HepG2 (cell line): ENCODE data around the gene MTA2. TPM values are rescaled to one million over a fixed set of nuclear protein-coding genes. Genes with fewer than 3 reads are reported as not detected.

Experiments used
- BORCS8-MEF2B ChIP-seq: sonication (generic); formaldehyde crosslinking; IDR thresholded peaks from 2 replicates; pipeline ENCODE4 v1.8.0; 2022; ENCODE audit warnings: mild to moderate bottlenecking, missing genetic modification reagents
- CBX5 ChIP-seq: sonication (generic); formaldehyde crosslinking; IDR thresholded peaks from 2 replicates; pipeline ENCODE4 v1.4.0; 2020; ENCODE audit warnings: missing genetic modification reagents, borderline replicate concordance
- FOXO1 ChIP-seq: sonication (generic); formaldehyde crosslinking; IDR thresholded peaks from 2 replicates; pipeline ENCODE4 v1.4.0; 2020; ENCODE audit warnings: missing genetic modification reagents
- HOXA5 ChIP-seq: sonication (generic); formaldehyde crosslinking; IDR thresholded peaks from 2 replicates; pipeline ENCODE4 v1.4.0; 2020; ENCODE audit warnings: missing genetic modification reagents
- IRF2 ChIP-seq: IDR thresholded peaks from 2 replicates; pipeline ENCODE4 v1.6.1; 2018; ENCODE audit warnings: missing genetic modification reagents, missing compliant biosample characterization
- ISX ChIP-seq: sonication (generic); formaldehyde crosslinking; conservative IDR thresholded peaks from 2 replicates; pipeline ENCODE4 v1.5.0; 2020; ENCODE audit warnings: missing genetic modification reagents
- MAF1 ChIP-seq: sonication (generic); formaldehyde crosslinking; IDR thresholded peaks from 2 replicates; pipeline ENCODE4 v1.5.0; 2020; ENCODE audit warnings: missing genetic modification reagents, borderline replicate concordance
- MYNN ChIP-seq: sonication (generic); formaldehyde crosslinking; IDR thresholded peaks from 2 replicates; pipeline ENCODE4 v1.4.0; 2020; ENCODE audit warnings: mild to moderate bottlenecking, low read depth, missing genetic modification reagents
- RCOR2 ChIP-seq: IDR thresholded peaks from 2 replicates; pipeline ENCODE4 v1.6.1; 2016; ENCODE audit warnings: missing biosample characterization, missing genetic modification reagents
- SMARCE1 ChIP-seq: fragments of 450-650 bp; IDR thresholded peaks from 2 replicates; pipeline ENCODE4 v1.6.1; 2017; ENCODE audit warnings: borderline replicate concordance
- TRIM24 ChIP-seq: sonication (generic); formaldehyde crosslinking; IDR thresholded peaks from 2 replicates; pipeline ENCODE4 v1.8.0; 2022; ENCODE audit warnings: mild to moderate bottlenecking, missing genetic modification reagents
- U2AF2 ChIP-seq: fragments of 200-400 bp; formaldehyde crosslinking; IDR thresholded peaks from 2 replicates; pipeline ENCODE4 v1.6.1; 2017; ENCODE audit warnings: low read depth, mild to moderate bottlenecking, low read length
- XBP1 ChIP-seq: sonication (generic); formaldehyde crosslinking; IDR thresholded peaks from 2 replicates; pipeline ENCODE4 v1.5.0; 2020; ENCODE audit warnings: missing genetic modification reagents
- ZBTB3 ChIP-seq: sonication (generic); formaldehyde crosslinking; IDR thresholded peaks from 2 replicates; pipeline ENCODE4 v1.4.0; 2020; ENCODE audit warnings: low read depth, mild to moderate bottlenecking, moderate library complexity, missing genetic modification reagents, borderline replicate concordance
- ZFP37 ChIP-seq: sonication (generic); formaldehyde crosslinking; IDR thresholded peaks from 2 replicates; pipeline ENCODE4 v1.4.0; 2020; ENCODE audit warnings: missing genetic modification reagents, borderline replicate concordance
- ZFP41 ChIP-seq: sonication (generic); formaldehyde crosslinking; IDR thresholded peaks from 2 replicates; pipeline ENCODE4 v1.4.0; 2020; ENCODE audit warnings: mild to moderate bottlenecking, missing genetic modification reagents, borderline replicate concordance
- ZNF143 ChIP-seq: sonication (generic); formaldehyde crosslinking; IDR thresholded peaks from 2 replicates; pipeline ENCODE4 v1.4.0; 2020; ENCODE audit warnings: missing genetic modification reagents
- ZNF720 ChIP-seq: sonication (generic); formaldehyde crosslinking; IDR thresholded peaks from 2 replicates; pipeline ENCODE4 v1.4.0; 2020; ENCODE audit warnings: missing genetic modification reagents
- ZNF780A ChIP-seq: sonication (generic); formaldehyde crosslinking; IDR thresholded peaks from 2 replicates; pipeline ENCODE4 v1.8.0; 2022; ENCODE audit warnings: mild to moderate bottlenecking, missing genetic modification reagents, moderate library complexity
- ZNF792 ChIP-seq: IDR thresholded peaks from 2 replicates; pipeline ENCODE4 v1.6.1; 2016
- ZNF850 ChIP-seq: sonication (generic); formaldehyde crosslinking; conservative IDR thresholded peaks from 2 replicates; pipeline ENCODE4 v1.9.0; 2021; ENCODE audit warnings: mild to moderate bottlenecking, missing genetic modification reagents
- ZNF891 ChIP-seq: sonication (generic); formaldehyde crosslinking; IDR thresholded peaks from 2 replicates; pipeline ENCODE4 v1.5.0; 2020; ENCODE audit warnings: mild to moderate bottlenecking, missing genetic modification reagents
- ZSCAN21 ChIP-seq: sonication (generic); formaldehyde crosslinking; IDR thresholded peaks from 2 replicates; pipeline ENCODE4 v1.8.0; 2022; ENCODE audit warnings: mild to moderate bottlenecking, missing genetic modification reagents, moderate library complexity, borderline replicate concordance
- ZZZ3 ChIP-seq: sonication (generic); formaldehyde crosslinking; IDR thresholded peaks from 2 replicates; pipeline ENCODE4 v1.4.0; 2020; ENCODE audit warnings: missing genetic modification reagents, mild to moderate bottlenecking, borderline replicate concordance
- polyA plus RNA-seq, 8 experiments: library from polyadenylated mRNA; depleted of rRNA in 3 of 8; stranded (reverse) in 7 of 8; unstranded in 1 of 8; fragments of >200 nt; fragmentation: Illumina TruSeq in 4 of 8; extraction: Trizol in 4 of 8; gene quantifications; 2 replicates each; pipeline versions ENCODE4 v1.2.1 to v1.2.3, GENCODE V29; 2011 to 2016; ENCODE audit warnings: low read depth in 4 of 8, missing spikeins in 1 of 8, mixed read lengths in 1 of 8; ENCODE audit not compliant: insufficient read depth in 1 of 8
- total RNA-seq, 5 experiments: library from RNA; depleted of rRNA; stranded (reverse); fragments of >200 nt; fragmentation: Illumina TruSeq; extraction: Trizol; gene quantifications; 2 replicates each; pipeline ENCODE4 v1.2.3, GENCODE V29; 2016; ENCODE audit warnings: low read depth in 1 of 5
- TF ChIP-seq, protein P1 (sequence below): sonication (generic); formaldehyde crosslinking; IDR thresholded peaks from 2 replicates; pipeline ENCODE4 v1.4.0; 2020; ENCODE audit warnings: mild to moderate bottlenecking, missing genetic modification reagents, borderline replicate concordance
- TF ChIP-seq, protein P2 (sequence below): sonication (generic); formaldehyde crosslinking; IDR thresholded peaks from 2 replicates; pipeline ENCODE4 v1.5.0; 2020; ENCODE audit warnings: missing genetic modification reagents

The MTA2 gene
- total and polyA plus RNA-seq, 2 of the 13 experiments (the other 11 are each of a cell fraction or from before 2014, with no cell fraction given): 14.0 to 70.0 TPM

DNA sequence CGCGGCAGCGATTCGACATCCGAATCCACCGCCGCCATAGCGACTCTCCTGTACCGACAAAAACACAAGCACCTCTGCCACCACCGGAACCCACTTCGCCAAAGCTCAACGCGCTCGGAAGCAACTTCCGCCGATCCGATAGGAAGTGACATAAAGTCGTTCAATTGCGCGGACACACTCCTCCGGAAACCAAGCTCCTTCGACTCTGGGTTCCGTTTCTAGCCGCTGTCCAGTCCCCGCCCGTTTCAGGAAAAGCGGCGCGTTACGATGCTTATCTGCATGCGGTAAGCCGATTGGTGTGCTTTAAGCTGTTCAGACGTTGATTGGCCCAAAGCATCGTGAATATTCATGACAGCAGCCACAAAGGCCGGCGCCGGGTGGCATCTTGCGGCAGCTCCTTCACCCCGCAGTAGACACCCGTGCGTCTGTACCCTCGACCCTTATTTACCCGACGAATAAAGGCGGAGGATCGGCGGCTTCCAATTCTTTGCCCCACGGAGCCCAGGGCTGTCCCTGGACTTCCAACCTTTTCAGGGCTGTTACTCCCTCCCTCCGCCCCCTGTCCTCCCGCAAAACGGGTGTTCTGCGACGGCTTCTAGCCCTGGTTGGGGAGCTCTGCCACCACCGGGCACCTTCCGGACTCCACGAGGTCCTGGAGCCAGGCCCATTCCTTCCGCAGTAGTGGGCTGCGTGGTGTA lies 10.1 kb downstream of the MTA2 start, which contains the start of gene TUT1 (continued):
- TF ChIP-seq, protein P1, sequence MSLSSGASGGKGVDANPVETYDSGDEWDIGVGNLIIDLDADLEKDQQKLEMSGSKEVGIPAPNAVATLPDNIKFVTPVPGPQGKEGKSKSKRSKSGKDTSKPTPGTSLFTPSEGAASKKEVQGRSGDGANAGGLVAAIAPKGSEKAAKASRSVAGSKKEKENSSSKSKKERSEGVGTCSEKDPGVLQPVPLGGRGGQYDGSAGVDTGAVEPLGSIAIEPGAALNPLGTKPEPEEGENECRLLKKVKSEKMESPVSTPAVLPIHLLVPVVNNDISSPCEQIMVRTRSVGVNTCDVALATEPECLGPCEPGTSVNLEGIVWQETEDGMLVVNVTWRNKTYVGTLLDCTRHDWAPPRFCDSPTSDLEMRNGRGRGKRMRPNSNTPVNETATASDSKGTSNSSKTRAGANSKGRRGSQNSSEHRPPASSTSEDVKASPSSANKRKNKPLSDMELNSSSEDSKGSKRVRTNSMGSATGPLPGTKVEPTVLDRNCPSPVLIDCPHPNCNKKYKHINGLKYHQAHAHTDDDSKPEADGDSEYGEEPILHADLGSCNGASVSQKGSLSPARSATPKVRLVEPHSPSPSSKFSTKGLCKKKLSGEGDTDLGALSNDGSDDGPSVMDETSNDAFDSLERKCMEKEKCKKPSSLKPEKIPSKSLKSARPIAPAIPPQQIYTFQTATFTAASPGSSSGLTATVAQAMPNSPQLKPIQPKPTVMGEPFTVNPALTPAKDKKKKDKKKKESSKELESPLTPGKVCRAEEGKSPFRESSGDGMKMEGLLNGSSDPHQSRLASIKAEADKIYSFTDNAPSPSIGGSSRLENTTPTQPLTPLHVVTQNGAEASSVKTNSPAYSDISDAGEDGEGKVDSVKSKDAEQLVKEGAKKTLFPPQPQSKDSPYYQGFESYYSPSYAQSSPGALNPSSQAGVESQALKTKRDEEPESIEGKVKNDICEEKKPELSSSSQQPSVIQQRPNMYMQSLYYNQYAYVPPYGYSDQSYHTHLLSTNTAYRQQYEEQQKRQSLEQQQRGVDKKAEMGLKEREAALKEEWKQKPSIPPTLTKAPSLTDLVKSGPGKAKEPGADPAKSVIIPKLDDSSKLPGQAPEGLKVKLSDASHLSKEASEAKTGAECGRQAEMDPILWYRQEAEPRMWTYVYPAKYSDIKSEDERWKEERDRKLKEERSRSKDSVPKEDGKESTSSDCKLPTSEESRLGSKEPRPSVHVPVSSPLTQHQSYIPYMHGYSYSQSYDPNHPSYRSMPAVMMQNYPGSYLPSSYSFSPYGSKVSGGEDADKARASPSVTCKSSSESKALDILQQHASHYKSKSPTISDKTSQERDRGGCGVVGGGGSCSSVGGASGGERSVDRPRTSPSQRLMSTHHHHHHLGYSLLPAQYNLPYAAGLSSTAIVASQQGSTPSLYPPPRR: 0 out of 2 replicates have a peak, but pooled peaks have one; percentile 29
- TF ChIP-seq MAF1 (CRISPR knock-in tag) (peak; percentile 2; the same call in 1 of the 2 replicates), HOXA5 (peak; percentile 89), ZNF720 (CRISPR knock-in tag) (no peak), ZNF143 (CRISPR knock-in tag) (peak; percentile 62; the same call in 1 of the 2 replicates), XBP1 (CRISPR knock-in tag) (no peak), BORCS8-MEF2B (CRISPR knock-in tag) (peak; percentile 81), RCOR2 (CRISPR knock-in tag) (no peak), IRF2 (peak; percentile 95), ZNF792 (CRISPR knock-in tag) (peak; percentile 93), ISX (CRISPR knock-in tag) (no peak), ZNF780A (CRISPR knock-in tag) (peak; percentile 19; the same call in 1 of the 2 replicates), ZBTB3 (CRISPR knock-in tag) (no peak), ZFP41 (CRISPR knock-in tag) (no peak), ZNF850 (CRISPR knock-in tag) (no peak), TRIM24 (CRISPR knock-in tag) (no peak), CBX5 (CRISPR knock-in tag) (peak; percentile 91; the same call in 1 of the 2 replicates), U2AF2 (0 out of 2 replicates have a peak, but pooled peaks have one; percentile 21), ZNF891 (CRISPR knock-in tag) (no peak), SMARCE1 (no peak), FOXO1 (CRISPR knock-in tag) (peak; percentile 78), ZZZ3 (peak; percentile 85; the same call in 1 of the 2 replicates), ZFP37 (CRISPR knock-in tag) (peak; percentile 83; the same call in 1 of the 2 replicates), ZSCAN21 (CRISPR knock-in tag) (peak; percentile 80; the same call in 1 of the 2 replicates), MYNN (CRISPR knock-in tag) (peak; percentile 53; the same call in 1 of the 2 replicates)
- TF ChIP-seq, protein P2, sequence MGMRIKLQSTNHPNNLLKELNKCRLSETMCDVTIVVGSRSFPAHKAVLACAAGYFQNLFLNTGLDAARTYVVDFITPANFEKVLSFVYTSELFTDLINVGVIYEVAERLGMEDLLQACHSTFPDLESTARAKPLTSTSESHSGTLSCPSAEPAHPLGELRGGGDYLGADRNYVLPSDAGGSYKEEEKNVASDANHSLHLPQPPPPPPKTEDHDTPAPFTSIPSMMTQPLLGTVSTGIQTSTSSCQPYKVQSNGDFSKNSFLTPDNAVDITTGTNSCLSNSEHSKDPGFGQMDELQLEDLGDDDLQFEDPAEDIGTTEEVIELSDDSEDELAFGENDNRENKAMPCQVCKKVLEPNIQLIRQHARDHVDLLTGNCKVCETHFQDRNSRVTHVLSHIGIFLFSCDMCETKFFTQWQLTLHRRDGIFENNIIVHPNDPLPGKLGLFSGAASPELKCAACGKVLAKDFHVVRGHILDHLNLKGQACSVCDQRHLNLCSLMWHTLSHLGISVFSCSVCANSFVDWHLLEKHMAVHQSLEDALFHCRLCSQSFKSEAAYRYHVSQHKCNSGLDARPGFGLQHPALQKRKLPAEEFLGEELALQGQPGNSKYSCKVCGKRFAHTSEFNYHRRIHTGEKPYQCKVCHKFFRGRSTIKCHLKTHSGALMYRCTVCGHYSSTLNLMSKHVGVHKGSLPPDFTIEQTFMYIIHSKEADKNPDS: no peak
